WTC11 (cell line): ENCODE data around the gene TUBGCP2. TPM values are rescaled to one million over a fixed set of nuclear protein-coding genes. Genes with fewer than 3 reads are reported as not detected.

Experiments used
- ATAC-seq: fragments of 200-7000 bp; cut with Tn5 transposase; 2 replicates; pipeline ENCODE4 v1.10.0; 2021; ENCODE audit warnings: mild to moderate bottlenecking, moderate library complexity
- CTCF ChIA-PET: fragments of 300-600 bp; sonication (Branson Sonifier 250); formaldehyde crosslinking; loops from one replicate; lab custom pipeline; 2021; ENCODE audit warnings: antibody characterized with exemption; lab: Charles Lee
- POLR2A ChIA-PET: fragments of 350-600 bp; sonication (Branson Sonifier 250); formaldehyde crosslinking; loops from one replicate; lab custom pipeline; 2021; ENCODE audit warnings: antibody characterized with exemption; lab: Charles Lee
- DNase-seq: peaks from one replicate; pipeline ENCODE4 v3.0.0; 2021; ENCODE audit warnings: low spot score
- H3K27ac Mint-ChIP-seq: 2 replicates; pipeline ENCODE4 v1.8.0; 2021; ENCODE audit warnings: mixed read lengths
- H3K27me3 Mint-ChIP-seq: 2 replicates; pipeline ENCODE4 v1.8.0; 2021; ENCODE audit warnings: low read depth, mild to moderate bottlenecking, moderate library complexity, mixed read lengths
- H3K36me3 Mint-ChIP-seq: 2 replicates; pipeline ENCODE4 v1.8.0; 2021; ENCODE audit warnings: mixed read lengths
- H3K4me1 Mint-ChIP-seq: 2 replicates; pipeline ENCODE4 v1.8.0; 2022; ENCODE audit warnings: mixed read lengths
- H3K4me3 Mint-ChIP-seq: 2 replicates; pipeline ENCODE4 v1.8.0; 2021; ENCODE audit warnings: mild to moderate bottlenecking, moderate library complexity, mixed read lengths
- H3K9me3 Mint-ChIP-seq: 2 replicates; pipeline ENCODE4 v1.8.0; 2021; ENCODE audit warnings: mixed read lengths
- ELF4 ChIP-seq: sonication (generic); formaldehyde crosslinking; IDR thresholded peaks from 2 replicates; pipeline ENCODE4 v1.8.1; 2022; ENCODE audit warnings: low read depth, mild to moderate bottlenecking, moderate library complexity, missing genetic modification reagents
- JUN ChIP-seq: sonication (generic); formaldehyde crosslinking; IDR thresholded peaks from 2 replicates; pipeline ENCODE4 v1.8.0; 2023; ENCODE audit warnings: mild to moderate bottlenecking, missing genetic modification reagents
- NR2C2 ChIP-seq: sonication (generic); formaldehyde crosslinking; IDR thresholded peaks from 2 replicates; pipeline ENCODE4 v1.8.0; 2022; ENCODE audit warnings: mild to moderate bottlenecking, missing genetic modification reagents
- NR3C1 ChIP-seq: sonication (generic); formaldehyde crosslinking; conservative IDR thresholded peaks from 2 replicates; pipeline ENCODE4 v1.8.1; 2023; ENCODE audit warnings: low read depth, mild to moderate bottlenecking, missing genetic modification reagents
- TCF7 ChIP-seq: sonication (generic); formaldehyde crosslinking; IDR thresholded peaks from 2 replicates; pipeline ENCODE4 v1.8.0; 2022; ENCODE audit warnings: mild to moderate bottlenecking, low read depth, missing genetic modification reagents, moderate library complexity
- ZNF219 ChIP-seq: sonication (generic); formaldehyde crosslinking; IDR thresholded peaks from 2 replicates; pipeline ENCODE4 v1.8.0; 2023; ENCODE audit warnings: missing genetic modification reagents, mild to moderate bottlenecking, borderline replicate concordance
- ZNF232 ChIP-seq: sonication (generic); formaldehyde crosslinking; IDR thresholded peaks from 2 replicates; pipeline ENCODE4 v1.8.0; 2022; ENCODE audit warnings: mild to moderate bottlenecking, missing genetic modification reagents
- ZNF263 ChIP-seq: sonication (generic); formaldehyde crosslinking; IDR thresholded peaks from 2 replicates; pipeline ENCODE4 v1.8.1; 2022; ENCODE audit warnings: low read depth, mild to moderate bottlenecking, moderate library complexity, missing genetic modification reagents
- total RNA-seq: library from RNA; stranded (reverse); gene quantifications from 3 replicates; pipeline ENCODE4 v1.2.3, GENCODE V29; 2021
- TF ChIP-seq, protein P1 (sequence below): sonication (generic); formaldehyde crosslinking; conservative IDR thresholded peaks from 2 replicates; pipeline ENCODE4 v1.8.1; 2022; ENCODE audit warnings: mild to moderate bottlenecking, missing genetic modification reagents
- TF ChIP-seq, protein P2 (sequence below): sonication (generic); formaldehyde crosslinking; IDR thresholded peaks from 2 replicates; pipeline ENCODE4 v1.8.1; 2022; ENCODE audit warnings: missing genetic modification reagents, borderline replicate concordance
- TF ChIP-seq, protein P3 (sequence below): sonication (generic); formaldehyde crosslinking; IDR thresholded peaks from 2 replicates; pipeline ENCODE4 v1.8.0; 2022; ENCODE audit warnings: mild to moderate bottlenecking, missing genetic modification reagents
- TF ChIP-seq, protein P4 (sequence below): fragments of 250-450 bp; sonication (Bioruptor Pico); IDR thresholded peaks from 2 replicates; pipeline ENCODE4 v1.9.0; 2021; ENCODE audit warnings: mild to moderate bottlenecking
- TF ChIP-seq, protein P5 (sequence below): sonication (generic); formaldehyde crosslinking; IDR thresholded peaks from 2 replicates; pipeline ENCODE4 v1.8.1; 2022; ENCODE audit warnings: mild to moderate bottlenecking, moderate library complexity, missing genetic modification reagents
- TF ChIP-seq, protein P6 (sequence below): sonication (generic); formaldehyde crosslinking; IDR thresholded peaks from 2 replicates; pipeline ENCODE4 v1.8.1; 2023; ENCODE audit warnings: mild to moderate bottlenecking, missing genetic modification reagents
- TF ChIP-seq, protein P7 (sequence below): fragments of 250-450 bp; sonication (Bioruptor Pico); IDR thresholded peaks from 2 replicates; pipeline ENCODE4 v2.1.2; 2022; ENCODE audit warnings: mild to moderate bottlenecking, moderate library complexity

The TUBGCP2 gene
- total RNA-seq, 1 experiment from 2014 or later, result 62.5 TPM

DNA sequence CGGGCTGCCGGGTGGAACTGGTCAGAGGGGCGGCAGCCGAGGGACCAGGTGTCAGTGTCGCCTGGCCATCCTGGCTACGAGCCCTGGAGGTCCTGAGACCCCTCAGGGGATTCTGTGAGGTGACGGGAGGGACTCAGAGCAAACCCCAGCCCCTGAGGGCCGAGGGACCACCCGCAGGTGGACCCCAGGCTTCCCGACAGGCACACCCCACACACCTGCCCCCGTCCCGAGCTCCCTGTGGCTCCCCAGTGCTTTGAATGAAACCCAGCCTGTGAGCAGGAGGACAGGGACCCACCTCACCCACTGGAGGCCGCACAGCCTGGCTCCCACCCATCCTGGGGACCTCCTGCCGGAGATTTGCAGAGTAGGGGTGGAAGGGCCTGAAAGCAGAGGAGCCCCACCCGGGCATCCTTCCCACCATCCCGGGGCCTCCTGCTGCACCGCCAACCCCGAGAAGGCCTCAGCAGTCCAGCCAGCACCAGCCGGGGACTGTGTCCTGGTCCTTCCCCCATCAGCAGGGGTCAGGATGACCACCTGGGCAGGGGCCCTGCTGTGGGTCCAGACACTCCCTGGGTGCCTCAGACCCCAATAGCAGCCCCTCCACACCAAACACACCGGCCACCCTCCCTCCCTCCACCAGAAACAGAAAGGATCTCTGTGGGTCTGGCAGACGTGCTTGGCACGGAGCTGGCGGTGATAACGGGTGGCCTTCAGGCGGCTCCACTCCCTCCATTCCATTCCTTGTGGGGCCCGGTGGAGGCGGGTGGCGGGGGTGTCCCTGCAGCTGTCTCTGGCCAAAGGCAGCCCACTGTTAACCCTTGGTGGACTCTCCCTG lies 57.1 kb downstream of the TUBGCP2 start:
- Mint-ChIP-seq H3K4me3 (no peak overlapping the region), H3K4me1 (peaks cover 10% of the 10 kb centered on the region), H3K27ac (peak overlapping the region; percentile 76; the same call in 1 of the 2 replicates), H3K36me3 (no peaks in the 10 kb centered on the region), H3K27me3 (no peaks in the 10 kb centered on the region; the same call in 1 of the 2 replicates), H3K9me3 (no peaks in the 10 kb centered on the region)
- DNase-seq, result no peak
- no peak for ATAC-seq
- TF ChIP-seq ZNF219 (CRISPR knock-in tag) (no peak), TCF7 (CRISPR knock-in tag) (no peak), ZNF263 (CRISPR knock-in tag) (no peak), NR2C2 (no peak), ZNF232 (CRISPR knock-in tag) (no peak), ELF4 (no peak), NR3C1 (CRISPR knock-in tag) (no peak)
- TF ChIP-seq, protein P1, sequence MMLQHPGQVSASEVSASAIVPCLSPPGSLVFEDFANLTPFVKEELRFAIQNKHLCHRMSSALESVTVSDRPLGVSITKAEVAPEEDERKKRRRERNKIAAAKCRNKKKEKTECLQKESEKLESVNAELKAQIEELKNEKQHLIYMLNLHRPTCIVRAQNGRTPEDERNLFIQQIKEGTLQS (CRISPR knock-in tag), result no peak
- TF ChIP-seq, protein P2, sequence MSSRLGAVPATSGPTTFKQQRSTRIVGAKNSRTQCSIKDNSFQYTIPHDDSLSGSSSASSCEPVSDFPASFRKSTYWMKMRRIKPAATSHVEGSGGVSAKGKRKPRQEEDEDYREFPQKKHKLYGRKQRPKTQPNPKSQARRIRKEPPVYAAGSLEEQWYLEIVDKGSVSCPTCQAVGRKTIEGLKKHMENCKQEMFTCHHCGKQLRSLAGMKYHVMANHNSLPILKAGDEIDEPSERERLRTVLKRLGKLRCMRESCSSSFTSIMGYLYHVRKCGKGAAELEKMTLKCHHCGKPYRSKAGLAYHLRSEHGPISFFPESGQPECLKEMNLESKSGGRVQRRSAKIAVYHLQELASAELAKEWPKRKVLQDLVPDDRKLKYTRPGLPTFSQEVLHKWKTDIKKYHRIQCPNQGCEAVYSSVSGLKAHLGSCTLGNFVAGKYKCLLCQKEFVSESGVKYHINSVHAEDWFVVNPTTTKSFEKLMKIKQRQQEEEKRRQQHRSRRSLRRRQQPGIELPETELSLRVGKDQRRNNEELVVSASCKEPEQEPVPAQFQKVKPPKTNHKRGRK (CRISPR knock-in tag), result no peak
- TF ChIP-seq, protein P3, sequence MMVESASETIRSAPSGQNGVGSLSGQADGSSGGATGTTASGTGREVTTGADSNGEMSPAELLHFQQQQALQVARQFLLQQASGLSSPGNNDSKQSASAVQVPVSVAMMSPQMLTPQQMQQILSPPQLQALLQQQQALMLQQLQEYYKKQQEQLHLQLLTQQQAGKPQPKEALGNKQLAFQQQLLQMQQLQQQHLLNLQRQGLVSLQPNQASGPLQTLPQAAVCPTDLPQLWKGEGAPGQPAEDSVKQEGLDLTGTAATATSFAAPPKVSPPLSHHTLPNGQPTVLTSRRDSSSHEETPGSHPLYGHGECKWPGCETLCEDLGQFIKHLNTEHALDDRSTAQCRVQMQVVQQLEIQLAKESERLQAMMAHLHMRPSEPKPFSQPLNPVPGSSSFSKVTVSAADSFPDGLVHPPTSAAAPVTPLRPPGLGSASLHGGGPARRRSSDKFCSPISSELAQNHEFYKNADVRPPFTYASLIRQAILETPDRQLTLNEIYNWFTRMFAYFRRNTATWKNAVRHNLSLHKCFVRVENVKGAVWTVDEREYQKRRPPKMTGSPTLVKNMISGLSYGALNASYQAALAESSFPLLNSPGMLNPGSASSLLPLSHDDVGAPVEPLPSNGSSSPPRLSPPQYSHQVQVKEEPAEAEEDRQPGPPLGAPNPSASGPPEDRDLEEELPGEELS, result no peak
- TF ChIP-seq, protein P4, sequence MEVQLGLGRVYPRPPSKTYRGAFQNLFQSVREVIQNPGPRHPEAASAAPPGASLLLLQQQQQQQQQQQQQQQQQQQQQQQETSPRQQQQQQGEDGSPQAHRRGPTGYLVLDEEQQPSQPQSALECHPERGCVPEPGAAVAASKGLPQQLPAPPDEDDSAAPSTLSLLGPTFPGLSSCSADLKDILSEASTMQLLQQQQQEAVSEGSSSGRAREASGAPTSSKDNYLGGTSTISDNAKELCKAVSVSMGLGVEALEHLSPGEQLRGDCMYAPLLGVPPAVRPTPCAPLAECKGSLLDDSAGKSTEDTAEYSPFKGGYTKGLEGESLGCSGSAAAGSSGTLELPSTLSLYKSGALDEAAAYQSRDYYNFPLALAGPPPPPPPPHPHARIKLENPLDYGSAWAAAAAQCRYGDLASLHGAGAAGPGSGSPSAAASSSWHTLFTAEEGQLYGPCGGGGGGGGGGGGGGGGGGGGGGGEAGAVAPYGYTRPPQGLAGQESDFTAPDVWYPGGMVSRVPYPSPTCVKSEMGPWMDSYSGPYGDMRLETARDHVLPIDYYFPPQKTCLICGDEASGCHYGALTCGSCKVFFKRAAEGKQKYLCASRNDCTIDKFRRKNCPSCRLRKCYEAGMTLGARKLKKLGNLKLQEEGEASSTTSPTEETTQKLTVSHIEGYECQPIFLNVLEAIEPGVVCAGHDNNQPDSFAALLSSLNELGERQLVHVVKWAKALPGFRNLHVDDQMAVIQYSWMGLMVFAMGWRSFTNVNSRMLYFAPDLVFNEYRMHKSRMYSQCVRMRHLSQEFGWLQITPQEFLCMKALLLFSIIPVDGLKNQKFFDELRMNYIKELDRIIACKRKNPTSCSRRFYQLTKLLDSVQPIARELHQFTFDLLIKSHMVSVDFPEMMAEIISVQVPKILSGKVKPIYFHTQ (CRISPR knock-in tag), result no peak
- TF ChIP-seq, protein P5, sequence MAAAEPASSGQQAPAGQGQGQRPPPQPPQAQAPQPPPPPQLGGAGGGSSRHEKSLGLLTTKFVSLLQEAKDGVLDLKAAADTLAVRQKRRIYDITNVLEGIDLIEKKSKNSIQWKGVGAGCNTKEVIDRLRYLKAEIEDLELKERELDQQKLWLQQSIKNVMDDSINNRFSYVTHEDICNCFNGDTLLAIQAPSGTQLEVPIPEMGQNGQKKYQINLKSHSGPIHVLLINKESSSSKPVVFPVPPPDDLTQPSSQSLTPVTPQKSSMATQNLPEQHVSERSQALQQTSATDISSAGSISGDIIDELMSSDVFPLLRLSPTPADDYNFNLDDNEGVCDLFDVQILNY (CRISPR knock-in tag), result no peak
- CTCF ChIA-PET, result no interaction called here
- POLR2A ChIA-PET, result no interaction called here

DNA sequence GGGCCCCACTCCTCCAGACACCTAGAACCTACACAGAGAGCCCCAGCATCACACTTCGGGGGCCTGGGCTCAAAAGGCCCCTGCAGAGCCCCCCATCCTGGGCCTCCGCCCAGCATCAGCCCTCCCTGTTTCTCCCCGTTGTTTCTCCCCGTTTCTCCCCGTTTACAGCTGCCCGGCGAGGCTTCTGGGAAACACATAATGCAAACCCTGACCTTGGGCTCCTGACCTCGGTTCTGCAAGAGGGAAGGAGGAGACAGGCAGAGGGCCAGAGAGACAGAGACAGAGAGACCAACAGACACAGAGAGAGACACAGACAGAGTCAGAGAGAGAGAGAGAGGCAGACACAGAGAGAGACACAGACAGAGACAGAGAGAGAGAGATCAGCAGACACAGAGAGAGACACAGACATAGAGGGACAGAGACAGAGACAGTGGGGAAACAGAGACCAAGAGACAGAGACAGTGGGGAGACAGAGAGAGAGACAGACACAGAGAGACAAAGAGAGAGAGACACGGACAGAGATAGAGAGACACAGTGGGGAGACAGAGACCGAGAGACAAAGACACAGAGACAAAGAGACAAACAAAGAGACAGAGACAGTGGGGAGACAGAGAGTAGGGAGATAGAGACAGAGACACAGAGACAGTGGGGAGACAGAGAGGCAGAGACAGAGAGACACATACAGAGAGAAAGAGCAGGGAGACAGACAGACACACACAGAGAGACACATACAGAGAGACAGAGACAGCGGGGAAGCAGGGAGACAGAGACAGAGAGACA lies 58.5 kb downstream of the TUBGCP2 start:
- Mint-ChIP-seq H3K4me1 (peaks cover 16% of the 10 kb centered on the region), H3K36me3 (no peaks in the 10 kb centered on the region), H3K4me3 (no peak overlapping the region), H3K27ac (peak overlapping the region; percentile 8; the same call in 1 of the 2 replicates), H3K27me3 (no peaks in the 10 kb centered on the region), H3K9me3 (no peaks in the 10 kb centered on the region)
- DNase-seq (no peak), ATAC-seq (no peak)
- CTCF ChIA-PET, result no interaction called here
- POLR2A ChIA-PET, result no interaction called here
- TF ChIP-seq, protein P6, sequence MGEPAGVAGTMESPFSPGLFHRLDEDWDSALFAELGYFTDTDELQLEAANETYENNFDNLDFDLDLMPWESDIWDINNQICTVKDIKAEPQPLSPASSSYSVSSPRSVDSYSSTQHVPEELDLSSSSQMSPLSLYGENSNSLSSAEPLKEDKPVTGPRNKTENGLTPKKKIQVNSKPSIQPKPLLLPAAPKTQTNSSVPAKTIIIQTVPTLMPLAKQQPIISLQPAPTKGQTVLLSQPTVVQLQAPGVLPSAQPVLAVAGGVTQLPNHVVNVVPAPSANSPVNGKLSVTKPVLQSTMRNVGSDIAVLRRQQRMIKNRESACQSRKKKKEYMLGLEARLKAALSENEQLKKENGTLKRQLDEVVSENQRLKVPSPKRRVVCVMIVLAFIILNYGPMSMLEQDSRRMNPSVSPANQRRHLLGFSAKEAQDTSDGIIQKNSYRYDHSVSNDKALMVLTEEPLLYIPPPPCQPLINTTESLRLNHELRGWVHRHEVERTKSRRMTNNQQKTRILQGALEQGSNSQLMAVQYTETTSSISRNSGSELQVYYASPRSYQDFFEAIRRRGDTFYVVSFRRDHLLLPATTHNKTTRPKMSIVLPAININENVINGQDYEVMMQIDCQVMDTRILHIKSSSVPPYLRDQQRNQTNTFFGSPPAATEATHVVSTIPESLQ, result no peak
- TF ChIP-seq, protein P2 (CRISPR knock-in tag), result no peak
- TF ChIP-seq, protein P7, sequence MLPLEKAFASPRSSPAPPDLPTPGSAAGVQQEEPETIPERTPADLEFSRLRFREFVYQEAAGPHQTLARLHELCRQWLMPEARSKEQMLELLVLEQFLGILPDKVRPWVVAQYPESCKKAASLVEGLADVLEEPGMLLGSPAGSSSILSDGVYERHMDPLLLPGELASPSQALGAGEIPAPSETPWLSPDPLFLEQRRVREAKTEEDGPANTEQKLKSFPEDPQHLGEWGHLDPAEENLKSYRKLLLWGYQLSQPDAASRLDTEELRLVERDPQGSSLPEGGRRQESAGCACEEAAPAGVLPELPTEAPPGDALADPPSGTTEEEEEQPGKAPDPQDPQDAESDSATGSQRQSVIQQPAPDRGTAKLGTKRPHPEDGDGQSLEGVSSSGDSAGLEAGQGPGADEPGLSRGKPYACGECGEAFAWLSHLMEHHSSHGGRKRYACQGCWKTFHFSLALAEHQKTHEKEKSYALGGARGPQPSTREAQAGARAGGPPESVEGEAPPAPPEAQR (CRISPR knock-in tag), result no peak
- TF ChIP-seq JUN (CRISPR knock-in tag), result no peak
